ENCODE results near the gene PRKAR2B.
"Not testable (repeated sequence)": the region's sequence is repeated elsewhere in the genome, so short reads cannot be mapped to it uniquely, and the experiment has no call there.

The PRKAR2B gene

DNA sequence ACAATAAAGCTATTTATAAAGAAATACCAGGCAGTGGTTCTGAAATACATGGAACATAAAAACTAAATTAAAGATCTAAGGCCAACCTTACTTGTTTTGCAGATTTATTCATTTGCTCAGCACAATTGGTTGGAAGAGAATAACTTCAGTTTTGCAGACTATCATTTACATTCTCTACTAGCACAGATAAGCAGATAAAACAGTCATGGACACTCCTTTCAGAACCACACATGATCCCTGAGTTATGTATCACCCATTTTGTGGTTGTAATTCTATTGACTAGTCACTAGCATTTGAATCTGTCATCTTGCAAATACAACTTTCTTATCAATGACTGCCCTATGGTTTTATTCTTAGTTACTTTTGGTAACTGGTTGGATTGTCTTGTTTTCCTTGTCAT lies 45.1 kb downstream of the PRKAR2B start:
- Histone ChIP-seq H3K4me3 (ENCODE audit: low read depth in 1 of 5, low read length in 5 of 5) (no peak overlapping the region), H3K27me3 (ENCODE audit: control insufficient read depth in 5 of 5, insufficient read depth in 4 of 5, low read length in 5 of 5) (no peaks in the 10 kb centered on the region), H3K27ac (ENCODE audit: low read depth, low read length) (no peak overlapping the region), H3K4me1 (ENCODE audit: control insufficient read depth in 5 of 5, insufficient read depth in 5 of 5, low read length in 5 of 5) (peaks cover 3 to 26% (median 20%) of the 10 kb centered on the region in 5 donors), H3K9me3 (ENCODE audit: control insufficient read depth in 5 of 5, low read length in 5 of 5) (no peaks in the 10 kb centered on the region), H3K9ac (ENCODE audit: low read length in 5 of 5) (no peak overlapping the region), H3K36me3 (ENCODE audit: control insufficient read depth in 5 of 5, insufficient read depth in 5 of 5, low read length in 5 of 5) (no peaks in the 10 kb centered on the region)

DNA sequence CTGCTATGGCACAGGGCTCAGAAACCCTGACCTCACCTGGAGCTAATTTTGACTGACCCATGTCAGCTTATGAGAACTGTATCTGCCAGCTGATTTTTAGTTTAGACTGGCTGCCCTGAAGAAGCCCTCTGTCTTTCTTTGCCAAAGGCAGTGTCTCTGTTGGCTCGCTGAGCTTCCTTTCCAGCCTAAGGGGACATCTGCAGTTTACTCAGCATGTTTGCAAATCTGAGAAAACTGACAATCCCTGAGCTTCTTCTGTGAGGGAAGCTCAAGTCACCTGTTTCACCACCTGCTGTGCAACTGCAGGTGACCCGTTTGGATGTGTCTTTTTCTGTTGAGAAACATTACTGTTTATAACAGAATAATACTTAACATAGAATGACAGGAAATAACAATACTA lies 46.0 kb downstream of the PRKAR2B start:
- Histone ChIP-seq H3K27ac (ENCODE audit: low read depth, low read length) (no peak overlapping the region), H3K36me3 (ENCODE audit: control insufficient read depth in 5 of 5, insufficient read depth in 5 of 5, low read length in 5 of 5) (no peaks in the 10 kb centered on the region)

DNA sequence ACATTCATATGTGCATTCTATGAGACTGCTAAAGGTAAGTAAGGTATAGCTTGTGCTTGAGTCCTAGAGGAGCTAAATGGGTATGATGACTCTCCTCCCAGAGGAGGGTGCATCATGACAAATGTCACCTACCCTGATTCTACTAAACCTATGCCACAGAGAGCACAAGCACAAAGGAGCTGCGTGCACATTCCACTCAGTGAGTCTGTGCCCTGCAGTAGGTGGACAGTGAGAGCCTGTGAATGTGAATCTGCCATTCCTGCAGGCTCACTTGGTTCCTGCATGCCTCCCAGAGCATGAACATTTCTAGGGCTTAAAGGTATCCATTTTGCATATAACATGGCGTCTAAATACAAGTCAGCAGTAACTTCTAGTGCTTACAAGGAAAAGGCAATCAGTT lies 46.8 kb downstream of the PRKAR2B start:
- Histone ChIP-seq H3K9ac (ENCODE audit: low read length in 5 of 5) (no peak overlapping the region), H3K27ac (ENCODE audit: low read depth, low read length) (no peak overlapping the region), H3K36me3 (ENCODE audit: control insufficient read depth in 5 of 5, insufficient read depth in 5 of 5, low read length in 5 of 5) (no peaks in the 10 kb centered on the region), H3K4me3 (ENCODE audit: low read depth in 1 of 5, low read length in 5 of 5) (no peak overlapping the region), H3K4me1 (ENCODE audit: control insufficient read depth in 5 of 5, insufficient read depth in 5 of 5, low read length in 5 of 5) (peaks cover 3 to 26% (median 20%) of the 10 kb centered on the region in 5 donors), H3K27me3 (ENCODE audit: control insufficient read depth in 5 of 5, insufficient read depth in 4 of 5, low read length in 5 of 5) (no peaks in the 10 kb centered on the region), H3K9me3 (ENCODE audit: control insufficient read depth in 5 of 5, low read length in 5 of 5) (no peaks in the 10 kb centered on the region)

More for the DNA sequence above, 46.0 kb downstream of the PRKAR2B start:
- Histone ChIP-seq H3K4me3 (ENCODE audit: low read depth in 1 of 5, low read length in 5 of 5) (no peak overlapping the region), H3K27me3 (ENCODE audit: control insufficient read depth in 5 of 5, insufficient read depth in 4 of 5, low read length in 5 of 5) (no peaks in the 10 kb centered on the region), H3K9ac (ENCODE audit: low read length in 5 of 5) (peak overlapping the region in 2 of 5 donors; percentile 23 to 32), H3K4me1 (ENCODE audit: control insufficient read depth in 5 of 5, insufficient read depth in 5 of 5, low read length in 5 of 5) (peaks cover 3 to 26% (median 20%) of the 10 kb centered on the region in 5 donors), H3K9me3 (ENCODE audit: control insufficient read depth in 5 of 5, low read length in 5 of 5) (no peaks in the 10 kb centered on the region)

DNA sequence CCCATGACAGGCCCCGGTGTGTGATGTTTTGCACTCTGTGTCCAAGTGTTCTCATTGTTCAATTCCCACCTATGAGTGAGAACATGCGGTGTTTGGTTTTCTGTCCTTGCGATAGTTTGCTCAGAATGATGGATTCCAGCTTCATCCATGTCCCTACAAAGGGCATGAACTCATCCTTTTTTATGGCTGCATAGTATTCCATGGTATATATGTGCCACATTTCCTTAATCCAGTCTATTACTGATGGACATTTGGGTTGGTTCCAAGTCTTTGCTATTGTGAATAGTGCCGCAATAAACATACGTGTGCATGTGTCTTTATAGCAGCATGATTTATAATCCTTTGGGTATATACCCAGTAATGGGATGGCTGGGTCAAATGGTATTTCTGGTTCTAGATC lies 49.2 kb downstream of the PRKAR2B start:
- H3K27me3 ChIP-seq (ENCODE audit: control insufficient read depth in 5 of 5, insufficient read depth in 4 of 5, low read length in 5 of 5); H3K27ac ChIP-seq (ENCODE audit: low read depth, low read length); H3K4me3 ChIP-seq (ENCODE audit: low read depth in 1 of 5, low read length in 5 of 5); H3K9me3 ChIP-seq (ENCODE audit: control insufficient read depth in 5 of 5, low read length in 5 of 5); H3K36me3 ChIP-seq (ENCODE audit: control insufficient read depth in 5 of 5, insufficient read depth in 5 of 5, low read length in 5 of 5); H3K9ac ChIP-seq (ENCODE audit: low read length in 5 of 5): not testable (repeated sequence)
- peaks cover 3 to 26% (median 20%) of the 10 kb centered on the region in 5 donors for H3K4me1 ChIP-seq (ENCODE audit: control insufficient read depth in 5 of 5, insufficient read depth in 5 of 5, low read length in 5 of 5)

DNA sequence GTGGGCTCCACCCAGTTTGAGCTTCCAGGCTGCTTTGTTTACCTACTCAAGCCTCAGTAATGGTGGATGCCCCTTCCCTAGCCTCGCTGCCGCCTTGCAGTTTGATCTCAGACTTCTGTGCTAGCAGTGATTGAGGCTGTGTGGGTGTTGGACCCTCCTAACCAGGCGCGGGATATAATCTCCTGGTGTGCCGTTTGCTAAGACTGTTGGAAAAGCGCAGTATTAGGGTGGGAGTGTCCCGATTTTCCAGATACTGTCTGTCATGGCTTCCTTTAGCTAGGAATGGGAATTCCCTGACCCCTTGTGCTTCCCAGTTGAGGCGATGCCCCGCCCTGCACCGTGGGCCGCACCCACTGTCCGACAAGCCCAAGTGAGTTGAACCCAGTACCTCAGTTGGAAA lies 54.6 kb downstream of the PRKAR2B start:
- not testable (repeated sequence) for H3K36me3 ChIP-seq (ENCODE audit: control insufficient read depth in 5 of 5, insufficient read depth in 5 of 5, low read length in 5 of 5)

DNA sequence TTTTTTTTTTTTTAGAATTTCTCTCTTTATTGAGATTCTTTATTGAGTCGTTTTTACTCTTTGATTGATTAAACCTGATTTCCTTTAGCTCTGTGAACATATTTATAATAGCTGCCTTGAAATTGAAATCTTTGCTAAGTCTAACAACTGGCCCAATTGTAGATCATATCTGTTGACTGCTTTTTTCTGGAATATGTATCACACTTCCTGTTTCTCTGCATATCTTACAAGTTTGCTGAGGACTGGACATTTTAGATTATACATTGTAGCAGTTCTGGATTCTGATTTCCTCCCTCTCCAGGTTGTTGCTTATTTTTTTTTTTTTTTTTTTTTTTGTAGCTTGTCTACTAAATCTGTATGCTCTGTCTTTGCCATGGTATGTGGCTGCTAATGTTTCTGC lies 56.3 kb downstream of the PRKAR2B start:
- Histone ChIP-seq H3K27me3 (ENCODE audit: control insufficient read depth in 5 of 5, insufficient read depth in 4 of 5, low read length in 5 of 5) (no peaks in the 10 kb centered on the region), H3K27ac (ENCODE audit: low read depth, low read length) (no peak overlapping the region), H3K4me1 (ENCODE audit: control insufficient read depth in 5 of 5, insufficient read depth in 5 of 5, low read length in 5 of 5) (peaks cover 0 to 47% (median 35%) of the 10 kb centered on the region in 5 donors), H3K9ac (ENCODE audit: low read length in 5 of 5) (no peak overlapping the region), H3K4me3 (ENCODE audit: low read depth in 1 of 5, low read length in 5 of 5) (no peak overlapping the region), H3K36me3 (ENCODE audit: control insufficient read depth in 5 of 5, insufficient read depth in 5 of 5, low read length in 5 of 5) (no peaks in the 10 kb centered on the region), H3K9me3 (ENCODE audit: control insufficient read depth in 5 of 5, low read length in 5 of 5) (peaks cover 0 to 8% (median 3%) of the 10 kb centered on the region in 5 donors)

More for the DNA sequence above, 54.6 kb downstream of the PRKAR2B start:
- H3K9ac ChIP-seq (ENCODE audit: low read length in 5 of 5); H3K4me3 ChIP-seq (ENCODE audit: low read depth in 1 of 5, low read length in 5 of 5); H3K27ac ChIP-seq (ENCODE audit: low read depth, low read length); H3K9me3 ChIP-seq (ENCODE audit: control insufficient read depth in 5 of 5, low read length in 5 of 5); H3K27me3 ChIP-seq (ENCODE audit: control insufficient read depth in 5 of 5, insufficient read depth in 4 of 5, low read length in 5 of 5): not testable (repeated sequence)
- H3K4me1 ChIP-seq (ENCODE audit: control insufficient read depth in 5 of 5, insufficient read depth in 5 of 5, low read length in 5 of 5): peaks cover 0 to 30% (median 18%) of the 10 kb centered on the region in 5 donors

DNA sequence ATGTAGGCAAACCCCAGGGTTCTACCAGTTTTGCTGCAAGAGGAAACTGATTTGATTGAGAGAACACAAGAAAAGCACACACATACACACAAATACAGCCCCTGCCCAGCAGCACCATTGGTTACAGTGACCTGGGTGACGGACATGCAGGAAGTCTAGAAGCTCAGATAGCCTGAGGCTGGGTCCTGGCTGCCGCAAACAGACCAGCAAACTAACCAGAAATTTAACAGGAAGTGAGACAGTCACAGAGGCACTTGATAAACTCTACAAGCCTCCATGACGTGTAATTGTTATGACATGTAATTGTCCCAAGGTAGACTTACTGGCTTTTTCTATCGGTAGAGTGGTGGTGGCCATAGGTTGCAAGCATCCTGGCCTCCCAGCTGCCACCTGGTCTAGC lies 58.9 kb downstream of the PRKAR2B start:
- H3K4me1 ChIP-seq (ENCODE audit: control insufficient read depth in 5 of 5, insufficient read depth in 5 of 5, low read length in 5 of 5): peaks cover 0 to 52% (median 35%) of the 10 kb centered on the region in 5 donors
- no peaks in the 10 kb centered on the region for H3K27me3 ChIP-seq (ENCODE audit: control insufficient read depth in 5 of 5, insufficient read depth in 4 of 5, low read length in 5 of 5)
- peaks cover 0 to 8% (median 3%) of the 10 kb centered on the region in 5 donors for H3K9me3 ChIP-seq (ENCODE audit: control insufficient read depth in 5 of 5, low read length in 5 of 5)
- H3K4me3 ChIP-seq (ENCODE audit: low read depth in 1 of 5, low read length in 5 of 5): no peak overlapping the region
- H3K27ac ChIP-seq (ENCODE audit: low read depth, low read length): no peak overlapping the region
- no peak overlapping the region for H3K9ac ChIP-seq (ENCODE audit: low read length in 5 of 5)
- no peaks in the 10 kb centered on the region for H3K36me3 ChIP-seq (ENCODE audit: control insufficient read depth in 5 of 5, insufficient read depth in 5 of 5, low read length in 5 of 5)

DNA sequence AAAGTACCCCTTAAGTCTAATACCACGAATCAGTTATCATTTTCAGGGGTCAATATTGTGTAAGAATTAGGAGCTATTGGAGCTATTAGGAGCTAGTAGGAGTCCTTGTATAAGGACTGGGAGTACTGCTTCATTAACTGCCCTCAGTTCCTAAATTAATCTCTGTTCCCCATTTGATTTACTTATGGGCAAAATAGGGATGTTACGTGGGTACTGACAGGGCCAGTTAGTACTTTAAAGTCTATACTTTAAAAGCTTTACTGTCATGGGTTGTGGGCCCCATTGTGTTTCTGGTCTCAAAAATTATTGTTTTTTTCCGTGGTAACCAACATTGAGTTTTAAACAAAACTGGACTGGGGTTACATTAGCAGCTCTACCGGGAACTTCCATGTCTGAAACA lies 60.3 kb downstream of the PRKAR2B start:
- H3K27me3 ChIP-seq (ENCODE audit: control insufficient read depth in 5 of 5, insufficient read depth in 4 of 5, low read length in 5 of 5): no peaks in the 10 kb centered on the region
- H3K9ac ChIP-seq (ENCODE audit: low read length in 5 of 5): no peak overlapping the region
- H3K4me3 ChIP-seq (ENCODE audit: low read depth in 1 of 5, low read length in 5 of 5): no peak overlapping the region
- peaks cover 0 to 56% (median 35%) of the 10 kb centered on the region in 5 donors for H3K4me1 ChIP-seq (ENCODE audit: control insufficient read depth in 5 of 5, insufficient read depth in 5 of 5, low read length in 5 of 5)
- H3K9me3 ChIP-seq (ENCODE audit: control insufficient read depth in 5 of 5, low read length in 5 of 5): no peaks in the 10 kb centered on the region
- no peaks in the 10 kb centered on the region for H3K36me3 ChIP-seq (ENCODE audit: control insufficient read depth in 5 of 5, insufficient read depth in 5 of 5, low read length in 5 of 5)
- H3K27ac ChIP-seq (ENCODE audit: low read depth, low read length): peak overlapping the region; percentile 16

DNA sequence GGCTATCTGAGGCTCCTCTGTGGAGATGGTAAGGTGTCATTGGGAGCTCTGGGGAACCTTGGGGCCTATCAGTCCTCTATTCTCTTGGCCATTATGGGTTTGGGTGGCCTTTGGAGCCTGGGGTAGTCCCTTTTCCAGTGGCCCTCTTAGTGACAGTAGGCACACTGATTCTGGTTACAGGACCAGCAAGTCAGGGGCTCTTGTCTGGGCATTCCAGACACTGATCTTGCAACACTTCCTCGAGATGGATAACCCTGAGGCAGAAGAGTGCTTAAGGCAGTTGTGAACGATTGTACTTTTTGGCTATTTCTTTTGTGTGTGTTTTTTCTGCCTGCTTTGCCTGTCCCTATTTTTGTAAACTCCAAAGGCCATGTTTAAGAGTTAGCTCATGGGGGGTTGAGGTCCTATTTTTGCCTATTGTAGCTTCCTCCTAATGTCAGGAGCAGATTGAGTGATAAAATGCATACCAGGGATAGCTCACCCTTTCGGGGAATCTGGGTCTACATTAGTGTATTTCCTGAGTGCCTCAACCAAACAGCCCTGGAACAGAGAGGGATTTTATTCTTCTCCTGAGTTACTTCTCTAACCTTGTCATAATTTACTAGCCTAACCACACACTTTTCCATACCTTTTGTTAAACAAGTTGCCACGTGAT lies 61.2 kb downstream of the PRKAR2B start:
- no peak overlapping the region for H3K9ac ChIP-seq (ENCODE audit: low read length in 5 of 5)
- H3K27ac ChIP-seq (ENCODE audit: low read depth, low read length): peak overlapping the region; percentile 16
- H3K4me3 ChIP-seq (ENCODE audit: low read depth in 1 of 5, low read length in 5 of 5): peak overlapping the region in 1 of 5 donors; percentile 4
- H3K27me3 ChIP-seq (ENCODE audit: control insufficient read depth in 5 of 5, insufficient read depth in 4 of 5, low read length in 5 of 5): no peaks in the 10 kb centered on the region
- peaks cover 0 to 56% (median 35%) of the 10 kb centered on the region in 5 donors for H3K4me1 ChIP-seq (ENCODE audit: control insufficient read depth in 5 of 5, insufficient read depth in 5 of 5, low read length in 5 of 5)
- no peaks in the 10 kb centered on the region for H3K9me3 ChIP-seq (ENCODE audit: control insufficient read depth in 5 of 5, low read length in 5 of 5)
- peaks cover 0 to 3% (median 0%) of the 10 kb centered on the region in 5 donors for H3K36me3 ChIP-seq (ENCODE audit: control insufficient read depth in 5 of 5, insufficient read depth in 5 of 5, low read length in 5 of 5)

DNA sequence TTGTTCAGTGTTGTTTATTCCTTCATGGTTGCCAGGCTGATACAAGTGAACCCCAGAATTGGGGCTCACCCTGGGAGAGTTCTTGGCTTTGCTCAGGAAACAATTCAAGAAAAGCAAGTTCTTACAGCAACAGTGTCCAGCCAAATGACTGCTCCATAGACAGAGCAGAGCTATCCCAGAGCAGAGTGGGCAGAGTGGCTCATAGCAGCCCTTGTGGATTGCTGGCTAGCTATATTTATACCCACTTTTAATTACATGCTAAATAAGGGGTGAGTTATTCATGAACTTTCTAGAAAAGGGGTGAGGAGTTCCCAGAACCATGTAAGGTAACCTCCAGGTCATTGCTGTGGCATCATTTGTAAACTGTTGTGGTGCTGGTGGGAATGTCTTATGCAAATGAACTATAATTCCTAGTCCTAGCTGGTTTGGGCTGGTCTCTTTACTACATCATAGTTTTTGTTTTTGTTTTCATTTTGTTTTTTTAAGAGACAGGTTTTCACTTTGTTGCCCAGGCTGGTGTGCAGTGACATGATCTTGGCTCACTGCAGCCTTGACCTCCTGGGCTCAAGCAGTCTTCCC lies 64.4 kb downstream of the PRKAR2B start:
- peaks cover 0 to 33% (median 19%) of the 10 kb centered on the region in 5 donors for H3K4me1 ChIP-seq (ENCODE audit: control insufficient read depth in 5 of 5, insufficient read depth in 5 of 5, low read length in 5 of 5)
- no peak overlapping the region for H3K9ac ChIP-seq (ENCODE audit: low read length in 5 of 5)
- no peaks in the 10 kb centered on the region for H3K27me3 ChIP-seq (ENCODE audit: control insufficient read depth in 5 of 5, insufficient read depth in 4 of 5, low read length in 5 of 5)
- H3K36me3 ChIP-seq (ENCODE audit: control insufficient read depth in 5 of 5, insufficient read depth in 5 of 5, low read length in 5 of 5): peaks cover 0 to 3% (median 0%) of the 10 kb centered on the region in 5 donors
- H3K27ac ChIP-seq (ENCODE audit: low read depth, low read length): peak overlapping the region; percentile 62
- H3K4me3 ChIP-seq (ENCODE audit: low read depth in 1 of 5, low read length in 5 of 5): no peak overlapping the region
- no peaks in the 10 kb centered on the region for H3K9me3 ChIP-seq (ENCODE audit: control insufficient read depth in 5 of 5, low read length in 5 of 5)
